HepG2 (cell line): Measurements from ENCODE around the gene PPDPF. TPM values are rescaled to one million over a fixed set of nuclear protein-coding genes. Genes with fewer than 3 reads are reported as not detected.
A peak's percentile ranks its signal among the peaks of the same experiment; 100 is the strongest.

Experiments used
- HDAC1 ChIP-seq: sonication (generic); formaldehyde crosslinking; IDR thresholded peaks from 2 replicates; pipeline ENCODE4 v1.5.1; 2020; ENCODE audit warnings: mild to moderate bottlenecking, missing genetic modification reagents
- MTF1 ChIP-seq: sonication (generic); formaldehyde crosslinking; IDR thresholded peaks from 2 replicates; pipeline ENCODE4 v1.5.0; 2020; ENCODE audit warnings: missing genetic modification reagents
- ZNF776 ChIP-seq: sonication (generic); formaldehyde crosslinking; IDR thresholded peaks from 2 replicates; pipeline ENCODE4 v1.4.0; 2020; ENCODE audit warnings: mild to moderate bottlenecking, missing genetic modification reagents
- polyA plus RNA-seq, 8 experiments: library from polyadenylated mRNA; depleted of rRNA in 3 of 8; stranded (reverse) in 7 of 8; unstranded in 1 of 8; fragments of >200 nt; fragmentation: Illumina TruSeq in 4 of 8; extraction: Trizol in 4 of 8; gene quantifications; 2 replicates each; pipeline versions ENCODE4 v1.2.1 to v1.2.3, GENCODE V29; 2011 to 2016; ENCODE audit warnings: low read depth in 4 of 8, missing spikeins in 1 of 8, mixed read lengths in 1 of 8; ENCODE audit not compliant: insufficient read depth in 1 of 8
- total RNA-seq, 5 experiments: library from RNA; depleted of rRNA; stranded (reverse); fragments of >200 nt; fragmentation: Illumina TruSeq; extraction: Trizol; gene quantifications; 2 replicates each; pipeline ENCODE4 v1.2.3, GENCODE V29; 2016; ENCODE audit warnings: low read depth in 1 of 5
- TF ChIP-seq, protein P1 (sequence below): sonication (generic); formaldehyde crosslinking; IDR thresholded peaks from 2 replicates; pipeline ENCODE4 v1.4.0; 2020; ENCODE audit warnings: mild to moderate bottlenecking, missing genetic modification reagents
- TF ChIP-seq, protein P2 (sequence below): sonication (generic); formaldehyde crosslinking; IDR thresholded peaks from 2 replicates; pipeline ENCODE4 v1.4.0; 2020; ENCODE audit warnings: mild to moderate bottlenecking, missing genetic modification reagents
- TF ChIP-seq, protein P3 (sequence below): sonication (generic); formaldehyde crosslinking; IDR thresholded peaks from 2 replicates; pipeline ENCODE4 v1.4.0; 2020; ENCODE audit warnings: missing genetic modification reagents
- TF ChIP-seq, protein P4 (sequence below): sonication (generic); formaldehyde crosslinking; IDR thresholded peaks from 2 replicates; pipeline ENCODE4 v1.4.0; 2020; ENCODE audit warnings: mild to moderate bottlenecking, missing genetic modification reagents

The PPDPF gene
- total and polyA plus RNA-seq, 2 of the 13 experiments (the other 11 are each of a cell fraction or from before 2014, with no cell fraction given): 1.8 to 7.0 TPM

DNA sequence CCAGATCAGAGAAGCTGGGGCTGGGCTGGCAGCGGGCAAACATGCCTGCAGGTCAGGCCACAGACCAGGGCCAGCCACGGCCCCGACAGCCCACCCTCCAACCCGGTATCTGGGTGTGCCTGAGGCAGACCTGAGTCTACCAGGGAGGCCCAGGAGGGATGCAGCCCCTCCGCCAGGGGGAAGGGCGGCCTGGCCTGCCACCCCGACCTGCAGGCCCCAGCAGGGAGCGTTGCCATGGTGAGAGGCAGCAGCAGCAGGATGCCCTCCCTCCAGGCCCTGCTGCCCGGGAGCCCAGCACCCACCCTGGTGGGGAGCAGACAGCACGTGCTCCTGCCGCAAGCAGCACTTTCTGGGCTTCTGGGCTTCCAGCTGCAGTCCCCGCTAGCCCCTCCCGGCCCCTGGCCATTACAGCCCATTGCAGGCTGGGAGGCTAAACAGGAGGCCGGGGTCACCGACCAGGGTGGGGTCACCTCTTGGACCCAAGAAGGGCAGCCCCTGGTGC, 17.8 kb upstream of the PPDPF start (continued):
- TF ChIP-seq, protein P1, sequence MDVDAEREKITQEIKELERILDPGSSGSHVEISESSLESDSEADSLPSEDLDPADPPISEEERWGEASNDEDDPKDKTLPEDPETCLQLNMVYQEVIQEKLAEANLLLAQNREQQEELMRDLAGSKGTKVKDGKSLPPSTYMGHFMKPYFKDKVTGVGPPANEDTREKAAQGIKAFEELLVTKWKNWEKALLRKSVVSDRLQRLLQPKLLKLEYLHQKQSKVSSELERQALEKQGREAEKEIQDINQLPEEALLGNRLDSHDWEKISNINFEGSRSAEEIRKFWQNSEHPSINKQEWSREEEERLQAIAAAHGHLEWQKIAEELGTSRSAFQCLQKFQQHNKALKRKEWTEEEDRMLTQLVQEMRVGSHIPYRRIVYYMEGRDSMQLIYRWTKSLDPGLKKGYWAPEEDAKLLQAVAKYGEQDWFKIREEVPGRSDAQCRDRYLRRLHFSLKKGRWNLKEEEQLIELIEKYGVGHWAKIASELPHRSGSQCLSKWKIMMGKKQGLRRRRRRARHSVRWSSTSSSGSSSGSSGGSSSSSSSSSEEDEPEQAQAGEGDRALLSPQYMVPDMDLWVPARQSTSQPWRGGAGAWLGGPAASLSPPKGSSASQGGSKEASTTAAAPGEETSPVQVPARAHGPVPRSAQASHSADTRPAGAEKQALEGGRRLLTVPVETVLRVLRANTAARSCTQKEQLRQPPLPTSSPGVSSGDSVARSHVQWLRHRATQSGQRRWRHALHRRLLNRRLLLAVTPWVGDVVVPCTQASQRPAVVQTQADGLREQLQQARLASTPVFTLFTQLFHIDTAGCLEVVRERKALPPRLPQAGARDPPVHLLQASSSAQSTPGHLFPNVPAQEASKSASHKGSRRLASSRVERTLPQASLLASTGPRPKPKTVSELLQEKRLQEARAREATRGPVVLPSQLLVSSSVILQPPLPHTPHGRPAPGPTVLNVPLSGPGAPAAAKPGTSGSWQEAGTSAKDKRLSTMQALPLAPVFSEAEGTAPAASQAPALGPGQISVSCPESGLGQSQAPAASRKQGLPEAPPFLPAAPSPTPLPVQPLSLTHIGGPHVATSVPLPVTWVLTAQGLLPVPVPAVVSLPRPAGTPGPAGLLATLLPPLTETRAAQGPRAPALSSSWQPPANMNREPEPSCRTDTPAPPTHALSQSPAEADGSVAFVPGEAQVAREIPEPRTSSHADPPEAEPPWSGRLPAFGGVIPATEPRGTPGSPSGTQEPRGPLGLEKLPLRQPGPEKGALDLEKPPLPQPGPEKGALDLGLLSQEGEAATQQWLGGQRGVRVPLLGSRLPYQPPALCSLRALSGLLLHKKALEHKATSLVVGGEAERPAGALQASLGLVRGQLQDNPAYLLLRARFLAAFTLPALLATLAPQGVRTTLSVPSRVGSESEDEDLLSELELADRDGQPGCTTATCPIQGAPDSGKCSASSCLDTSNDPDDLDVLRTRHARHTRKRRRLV: no peak
- 0 out of 2 replicates have a peak, but pooled peaks have one; percentile 35 for TF ChIP-seq ZNF776 (CRISPR knock-in tag)
- TF ChIP-seq, protein P2, sequence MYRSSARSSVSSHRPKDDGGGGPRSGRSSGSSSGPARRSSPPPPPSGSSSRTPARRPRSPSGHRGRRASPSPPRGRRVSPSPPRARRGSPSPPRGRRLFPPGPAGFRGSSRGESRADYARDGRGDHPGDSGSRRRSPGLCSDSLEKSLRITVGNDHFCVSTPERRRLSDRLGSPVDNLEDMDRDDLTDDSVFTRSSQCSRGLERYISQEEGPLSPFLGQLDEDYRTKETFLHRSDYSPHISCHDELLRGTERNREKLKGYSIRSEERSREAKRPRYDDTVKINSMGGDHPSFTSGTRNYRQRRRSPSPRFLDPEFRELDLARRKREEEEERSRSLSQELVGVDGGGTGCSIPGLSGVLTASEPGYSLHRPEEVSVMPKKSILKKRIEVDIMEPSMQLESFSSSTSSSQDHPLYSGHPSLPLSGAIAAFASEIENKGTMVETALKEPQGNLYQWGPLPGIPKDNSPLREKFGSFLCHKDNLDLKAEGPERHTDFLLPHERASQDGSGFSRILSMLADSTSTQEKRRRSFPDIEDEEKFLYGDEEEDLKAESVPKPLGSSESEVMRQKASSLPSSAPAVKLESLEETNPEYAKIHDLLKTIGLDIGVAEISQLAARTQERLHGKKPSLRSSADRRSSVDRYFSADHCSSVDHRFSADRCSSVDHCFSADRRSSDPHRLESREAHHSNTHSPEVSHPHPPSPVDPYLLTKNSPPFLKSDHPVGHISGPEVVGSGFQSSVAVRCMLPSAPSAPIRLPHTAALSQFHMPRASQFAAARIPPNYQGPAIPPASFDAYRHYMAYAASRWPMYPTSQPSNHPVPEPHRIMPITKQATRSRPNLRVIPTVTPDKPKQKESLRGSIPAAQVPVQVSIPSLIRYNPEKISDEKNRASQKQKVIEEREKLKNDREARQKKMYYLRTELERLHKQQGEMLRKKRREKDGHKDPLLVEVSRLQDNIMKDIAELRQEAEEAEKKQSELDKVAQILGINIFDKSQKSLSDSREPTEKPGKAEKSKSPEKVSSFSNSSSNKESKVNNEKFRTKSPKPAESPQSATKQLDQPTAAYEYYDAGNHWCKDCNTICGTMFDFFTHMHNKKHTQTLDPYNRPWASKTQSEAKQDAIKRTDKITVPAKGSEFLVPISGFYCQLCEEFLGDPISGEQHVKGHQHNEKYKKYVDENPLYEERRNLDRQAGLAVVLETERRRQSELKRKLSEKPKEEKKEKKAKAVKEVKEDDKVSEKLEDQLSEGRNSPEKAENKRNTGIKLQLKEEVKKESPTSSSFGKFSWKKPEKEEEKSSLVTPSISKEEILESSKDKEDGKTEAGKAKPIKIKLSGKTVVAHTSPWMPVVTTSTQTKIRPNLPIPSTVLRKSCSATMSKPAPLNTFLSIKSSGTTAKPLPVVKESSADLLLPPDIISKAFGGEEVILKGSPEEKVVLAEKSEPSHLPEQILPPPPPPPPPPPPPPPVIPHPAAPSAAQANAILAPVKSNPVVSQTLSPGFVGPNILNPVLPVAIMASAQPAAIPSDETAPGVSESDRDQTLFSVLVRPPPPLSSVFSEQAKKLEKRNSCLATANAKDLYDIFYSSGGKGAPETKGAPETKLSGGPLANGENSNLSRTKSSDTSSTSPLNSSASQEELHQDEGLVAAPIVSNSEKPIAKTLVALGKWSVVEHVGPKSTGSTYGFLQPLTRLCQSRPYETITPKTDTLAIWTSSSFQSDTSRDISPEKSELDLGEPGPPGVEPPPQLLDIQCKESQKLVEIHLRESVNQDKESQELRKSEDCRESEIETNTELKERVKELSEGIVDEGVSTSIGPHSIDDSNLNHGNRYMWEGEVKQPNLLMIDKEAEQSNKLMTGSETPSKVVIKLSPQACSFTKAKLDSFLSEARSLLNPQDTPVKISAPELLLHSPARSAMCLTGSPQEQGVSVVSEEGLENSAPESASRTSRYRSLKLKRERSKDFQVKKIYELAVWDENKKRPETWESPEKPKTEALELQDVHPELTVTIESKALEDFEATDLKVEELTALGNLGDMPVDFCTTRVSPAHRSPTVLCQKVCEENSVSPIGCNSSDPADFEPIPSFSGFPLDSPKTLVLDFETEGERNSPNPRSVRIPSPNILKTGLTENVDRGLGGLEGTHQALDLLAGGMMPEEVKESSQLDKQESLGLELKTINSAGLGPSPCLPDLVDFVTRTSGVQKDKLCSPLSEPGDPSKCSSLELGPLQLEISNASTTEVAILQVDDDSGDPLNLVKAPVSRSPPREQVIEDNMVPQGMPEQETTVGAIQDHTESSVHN (CRISPR knock-in tag): no peak
- TF ChIP-seq MTF1: no peak
- no peak for TF ChIP-seq HDAC1 (CRISPR knock-in tag)
- TF ChIP-seq, protein P3, sequence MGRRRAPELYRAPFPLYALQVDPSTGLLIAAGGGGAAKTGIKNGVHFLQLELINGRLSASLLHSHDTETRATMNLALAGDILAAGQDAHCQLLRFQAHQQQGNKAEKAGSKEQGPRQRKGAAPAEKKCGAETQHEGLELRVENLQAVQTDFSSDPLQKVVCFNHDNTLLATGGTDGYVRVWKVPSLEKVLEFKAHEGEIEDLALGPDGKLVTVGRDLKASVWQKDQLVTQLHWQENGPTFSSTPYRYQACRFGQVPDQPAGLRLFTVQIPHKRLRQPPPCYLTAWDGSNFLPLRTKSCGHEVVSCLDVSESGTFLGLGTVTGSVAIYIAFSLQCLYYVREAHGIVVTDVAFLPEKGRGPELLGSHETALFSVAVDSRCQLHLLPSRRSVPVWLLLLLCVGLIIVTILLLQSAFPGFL: no peak
- TF ChIP-seq, protein P4, sequence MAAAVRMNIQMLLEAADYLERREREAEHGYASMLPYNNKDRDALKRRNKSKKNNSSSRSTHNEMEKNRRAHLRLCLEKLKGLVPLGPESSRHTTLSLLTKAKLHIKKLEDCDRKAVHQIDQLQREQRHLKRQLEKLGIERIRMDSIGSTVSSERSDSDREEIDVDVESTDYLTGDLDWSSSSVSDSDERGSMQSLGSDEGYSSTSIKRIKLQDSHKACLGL (CRISPR knock-in tag): 0 out of 2 replicates have a peak, but pooled peaks have one; percentile 28
- TF ChIP-seq, all 625 proteins: peak for 4
